SH-SY5Y (cell line): ENCODE measurements around the gene SHB.

Source experiments
- GATA2 ChIP-seq: IDR thresholded peaks from 2 replicates; pipeline ENCODE4 v1.6.1; 2011; ENCODE audit warnings: mild to moderate bottlenecking, low read depth, low read length
- GATA3 ChIP-seq: IDR thresholded peaks from 2 replicates; pipeline ENCODE4 v1.6.1; 2011; ENCODE audit warnings: low read depth, mild to moderate bottlenecking, low read length, moderate library complexity

DNA sequence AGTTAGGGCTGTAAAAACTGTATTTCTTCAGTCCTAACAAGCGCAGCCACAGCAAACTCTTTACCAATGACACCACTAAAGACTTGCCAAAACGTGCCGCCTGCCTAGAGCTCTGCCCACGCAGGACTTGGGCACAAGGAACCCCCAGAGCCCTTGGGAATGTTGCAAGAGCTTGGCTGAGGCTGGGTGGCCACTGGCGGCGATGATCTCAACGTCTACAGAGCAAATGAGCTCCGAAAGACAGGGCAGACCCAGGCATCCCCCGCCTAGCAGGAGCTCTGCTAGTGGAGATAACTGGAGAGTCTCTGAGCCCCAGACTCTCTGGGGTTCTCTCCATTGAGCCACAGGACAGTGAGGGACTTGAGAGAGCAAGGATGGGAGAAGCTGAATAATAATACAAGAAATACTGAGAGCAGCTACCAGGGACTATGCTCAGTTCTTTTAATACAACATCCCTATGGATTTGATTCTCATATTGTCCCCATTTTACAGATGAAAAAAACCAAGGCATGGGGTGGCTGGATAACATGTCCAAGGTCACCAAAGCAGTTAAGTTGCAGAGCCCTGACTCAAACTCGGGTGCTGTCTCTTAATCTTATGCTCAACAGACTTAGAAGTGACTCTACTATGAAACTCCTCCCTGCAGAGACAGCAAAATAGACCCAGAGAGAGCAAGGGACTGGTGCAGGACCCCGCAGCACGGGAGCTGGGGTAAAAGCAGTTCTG lies 32.5 kb downstream of the SHB start:
- TF ChIP-seq GATA2 = no peak
- TF ChIP-seq GATA3 = no peak
